Measurements from ENCODE around the gene BAG3.
A peak's percentile ranks its signal among the peaks of the same experiment; 100 is the strongest.
"Not testable (repeated sequence)": the region's sequence is repeated elsewhere in the genome, so short reads cannot be mapped to it uniquely, and the experiment has no call there.

Gene BAG3

DNA sequence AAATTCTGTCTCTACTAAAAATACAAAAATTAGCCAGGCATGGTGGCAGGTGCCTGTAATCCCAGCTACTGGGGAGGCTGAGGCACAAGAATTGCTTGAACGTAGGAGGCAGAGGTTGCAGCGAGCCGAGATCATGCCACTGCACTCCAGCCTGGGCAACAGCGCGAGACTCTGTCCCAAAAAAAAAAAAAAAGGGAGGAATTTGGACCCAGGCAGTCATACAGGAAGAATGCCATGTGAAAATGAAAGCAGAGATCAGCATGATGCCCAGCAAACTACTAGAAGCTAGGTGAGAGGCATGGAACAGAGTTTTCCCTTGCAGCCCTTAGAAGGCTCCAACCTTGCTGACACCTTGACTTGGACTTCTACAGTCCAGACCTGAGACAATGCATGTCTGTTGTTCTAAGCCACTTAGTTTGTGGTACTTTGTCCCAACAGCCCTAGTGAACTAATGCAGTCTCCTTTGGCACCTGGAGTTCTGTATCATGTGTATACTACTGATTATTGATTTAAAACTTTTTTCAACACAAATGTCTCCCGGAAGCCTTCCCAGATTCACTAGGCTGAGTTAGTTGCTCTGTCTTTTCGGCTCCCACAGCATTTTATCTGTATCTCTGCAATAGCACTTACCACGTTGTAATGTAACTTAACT lies 10.2 kb upstream of the BAG3 start:
- DNase-seq = no peak

DNA sequence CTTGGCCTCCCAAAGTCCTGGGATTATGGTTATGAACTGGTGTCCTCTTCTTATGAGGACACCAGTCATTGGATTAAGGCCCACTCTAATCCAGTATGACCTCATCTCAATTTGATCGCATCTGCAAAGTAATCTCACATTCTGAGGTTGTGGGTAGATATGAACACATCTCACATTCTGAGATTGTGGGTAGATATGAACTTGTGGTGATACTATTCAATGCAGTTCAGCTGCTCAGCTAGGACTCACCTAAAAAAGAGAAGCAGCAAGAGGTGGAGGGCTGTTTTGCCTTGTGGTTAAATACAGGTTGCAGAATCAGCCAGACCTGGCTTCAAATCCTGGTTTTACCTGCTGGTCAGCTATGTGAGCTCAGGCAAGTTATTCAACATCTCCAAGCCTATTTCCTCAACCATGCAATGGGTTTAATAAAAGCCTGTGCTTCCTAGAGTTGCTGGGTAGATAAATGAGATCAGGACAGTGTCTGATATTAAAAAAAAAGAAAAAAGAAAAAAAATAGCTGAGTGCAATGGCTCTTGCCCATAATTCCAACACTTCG lies 8.5 kb upstream of the BAG3 start:
- no peak for DNase-seq

DNA sequence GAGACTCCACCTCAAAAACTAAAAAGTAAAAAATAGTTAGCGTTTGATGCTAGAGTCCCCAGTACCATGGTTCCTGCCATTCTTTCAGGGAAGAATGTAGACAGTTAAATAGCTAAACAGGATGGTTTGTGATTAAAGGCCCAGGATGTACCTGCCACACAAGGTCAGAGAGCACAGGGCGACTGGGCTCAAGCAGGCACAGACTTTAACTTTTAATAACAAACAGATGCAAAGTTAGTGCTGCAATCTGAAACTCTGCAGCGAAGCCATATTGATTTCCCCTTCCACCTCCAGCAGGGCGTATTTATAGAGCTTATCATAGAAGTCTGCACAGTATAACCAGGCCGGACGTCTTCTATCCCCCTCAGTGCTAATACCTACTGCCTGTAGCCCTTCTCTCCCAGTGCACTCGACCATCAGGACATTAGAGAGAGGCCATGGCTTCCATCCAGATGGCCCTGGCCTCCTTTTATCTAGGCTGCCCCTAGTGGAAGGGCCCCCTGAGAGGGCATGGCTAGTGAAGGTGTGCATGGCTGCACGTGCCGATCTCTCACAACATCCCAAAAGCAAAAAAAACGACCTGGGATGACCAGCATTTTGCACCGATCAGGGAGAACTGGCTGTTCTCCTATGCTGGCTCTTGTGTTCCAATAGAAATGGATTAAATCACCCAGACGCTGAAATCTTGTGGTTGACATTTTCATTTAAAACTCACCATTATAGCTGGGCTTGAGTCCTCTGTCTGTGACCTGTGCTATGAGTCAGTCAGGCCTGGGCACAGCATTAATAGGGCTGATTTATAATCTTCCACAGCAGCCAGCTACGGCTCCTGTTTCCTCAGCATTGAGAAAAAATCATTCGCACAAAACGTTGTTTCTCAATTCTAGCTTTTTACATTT lies 7.6 kb upstream of the BAG3 start:
- DNase-seq = no peak

DNA sequence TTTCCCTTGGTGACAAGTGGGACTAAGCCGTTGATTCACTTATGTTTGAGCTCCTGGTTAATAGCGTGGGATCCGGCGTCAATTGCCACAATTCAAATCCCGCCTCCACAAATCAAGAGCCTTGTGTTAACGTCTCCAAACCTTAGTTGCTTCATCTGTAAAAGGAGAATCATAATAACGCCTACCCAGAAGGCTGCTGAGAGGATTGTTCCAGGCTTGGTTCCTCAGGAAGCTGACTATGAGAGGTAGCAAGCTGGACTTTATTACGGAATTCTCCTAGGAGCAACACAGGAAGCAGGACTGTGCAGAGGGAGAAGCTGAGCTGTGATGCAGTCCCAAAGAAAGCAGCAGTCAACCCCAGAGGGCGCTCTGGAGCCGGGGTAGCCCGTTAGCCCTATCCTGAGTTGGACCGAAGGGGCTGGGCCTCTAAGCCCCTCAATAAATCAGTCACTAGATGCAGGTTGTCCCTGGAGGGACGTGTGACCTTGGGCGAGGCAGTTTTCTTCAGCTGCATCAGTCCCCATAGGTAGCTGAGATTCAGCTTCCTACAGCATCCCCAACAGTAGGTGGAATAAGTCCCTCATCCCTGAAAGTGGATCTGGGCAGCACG lies 6.9 kb upstream of the BAG3 start:
- no peak for DNase-seq

DNA sequence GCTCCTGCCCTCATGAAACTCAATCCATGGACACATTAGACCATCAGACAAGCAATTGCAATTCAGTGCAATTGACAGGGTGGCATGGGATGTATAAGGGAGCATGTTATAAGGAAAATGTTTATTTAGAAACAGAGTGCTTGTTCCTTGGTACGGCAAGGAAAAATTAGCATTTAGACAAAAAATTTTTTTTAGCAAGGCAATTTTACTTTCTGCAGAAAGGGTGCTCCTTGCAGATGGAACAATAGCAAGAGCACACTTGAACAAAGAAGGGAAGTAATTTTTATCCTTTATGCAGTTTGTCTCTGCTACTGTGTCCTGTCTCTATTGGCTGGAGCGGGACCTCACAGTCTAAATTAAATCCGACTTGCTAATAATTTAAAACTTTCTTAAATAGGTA lies 6.2 kb upstream of the BAG3 start:
- no peak for DNase-seq

DNA sequence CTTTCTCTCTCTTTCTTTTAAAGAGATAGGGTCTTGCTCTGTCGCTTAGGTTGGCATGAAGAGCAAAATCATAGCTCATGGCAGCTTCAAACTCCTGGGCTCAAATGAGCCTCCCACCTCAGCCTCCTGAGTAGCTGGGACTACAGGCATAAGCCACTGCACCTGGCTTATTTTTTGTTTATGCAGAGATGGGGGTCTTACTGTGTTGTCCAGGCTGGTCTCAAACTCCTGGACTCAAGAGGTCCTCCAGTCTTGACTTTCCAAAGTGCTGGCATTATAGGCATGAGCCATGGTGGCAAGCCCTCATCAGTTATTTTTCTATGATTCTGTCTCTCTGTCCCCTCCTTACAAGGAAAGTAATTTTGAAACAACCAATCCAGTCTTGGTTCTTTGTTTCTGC lies 1.1 kb upstream of the BAG3 start:
- no peak for DNase-seq

DNA sequence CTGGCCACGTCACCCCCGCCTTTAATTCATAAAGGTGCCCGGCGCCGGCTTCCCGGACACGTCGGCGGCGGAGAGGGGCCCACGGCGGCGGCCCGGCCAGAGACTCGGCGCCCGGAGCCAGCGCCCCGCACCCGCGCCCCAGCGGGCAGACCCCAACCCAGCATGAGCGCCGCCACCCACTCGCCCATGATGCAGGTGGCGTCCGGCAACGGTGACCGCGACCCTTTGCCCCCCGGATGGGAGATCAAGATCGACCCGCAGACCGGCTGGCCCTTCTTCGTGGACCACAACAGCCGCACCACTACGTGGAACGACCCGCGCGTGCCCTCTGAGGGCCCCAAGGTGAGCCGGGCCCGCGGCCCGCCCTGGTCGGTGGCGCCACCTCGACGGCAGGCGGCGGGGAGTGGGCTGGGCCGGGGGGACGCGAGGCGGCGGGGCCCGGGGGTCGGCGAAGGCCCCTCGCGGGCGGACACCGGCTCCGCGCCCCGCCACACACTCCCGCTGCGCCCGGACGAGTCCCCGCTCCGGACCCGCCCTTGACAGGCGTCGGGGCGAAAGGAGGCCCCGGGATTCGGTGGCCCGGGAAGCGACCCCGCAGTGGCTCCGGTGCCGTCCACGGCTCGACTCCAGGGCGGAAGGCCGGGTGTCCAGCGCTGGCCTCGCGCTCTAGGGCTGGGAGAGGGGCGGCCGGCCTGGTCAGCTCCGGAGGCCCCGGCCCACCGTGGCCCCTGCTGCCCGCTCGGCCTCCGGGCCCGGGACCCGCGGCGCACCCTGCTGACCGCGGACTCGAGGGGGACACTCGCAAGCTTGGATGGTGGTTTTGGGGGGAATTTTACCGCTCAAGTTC lies 557 bp downstream of the BAG3 start:
- no peak for DNase-seq

DNA sequence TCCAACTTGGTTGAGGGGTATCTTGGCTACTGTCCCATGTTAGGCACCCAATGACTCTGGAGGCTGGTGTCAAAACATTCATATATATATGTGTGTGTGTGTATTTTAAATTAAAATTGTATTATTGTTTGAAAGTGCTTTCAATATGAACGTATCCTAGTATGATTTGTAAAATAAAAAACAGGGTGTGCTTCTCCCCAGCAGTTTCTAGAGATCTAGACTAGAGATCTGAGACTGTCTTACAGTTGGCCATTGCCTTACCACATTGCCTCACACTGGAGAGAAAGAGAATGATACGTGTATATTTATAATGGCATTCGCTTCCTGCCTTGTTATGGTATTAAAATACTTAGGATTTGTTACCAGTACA lies 1.2 kb downstream of the BAG3 start:
- no peak for DNase-seq

DNA sequence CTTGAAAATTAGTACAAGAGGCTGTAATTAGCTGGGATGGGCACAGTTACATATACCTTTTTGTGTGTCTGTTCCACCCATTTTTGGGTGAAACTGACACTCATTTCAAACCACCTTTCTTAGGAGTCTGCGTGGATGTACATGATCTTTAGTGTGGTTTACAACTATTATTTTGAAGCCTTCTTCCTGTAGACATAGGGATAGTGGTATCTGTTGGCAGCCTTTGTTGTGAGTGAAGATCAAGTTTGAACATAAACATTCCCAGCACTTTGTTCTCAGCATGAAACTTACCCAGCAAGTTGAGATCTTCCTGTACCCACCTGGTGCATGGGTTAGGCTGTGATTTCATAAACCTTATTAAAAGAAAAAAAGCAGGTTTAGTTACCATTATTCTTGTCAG lies 2.0 kb downstream of the BAG3 start:
- no peak for DNase-seq

DNA sequence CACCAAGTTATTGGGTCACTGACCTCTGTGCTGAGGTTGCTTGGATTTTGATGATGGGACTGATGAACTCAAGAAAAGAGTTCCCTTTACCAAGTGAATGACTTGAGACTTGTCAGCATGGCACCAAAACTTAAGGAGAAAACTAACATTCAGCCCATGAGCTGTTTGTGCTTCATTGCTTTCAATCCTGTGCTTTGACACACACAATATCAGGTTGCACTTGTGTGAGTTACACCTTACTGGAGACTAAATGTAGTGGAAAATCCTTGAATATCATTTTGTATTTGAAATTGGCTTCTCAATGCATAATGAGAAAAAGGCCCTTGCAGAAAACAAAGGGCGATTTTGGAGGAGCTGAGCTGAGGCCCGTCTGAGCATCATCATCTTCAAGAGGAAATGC lies 2.7 kb downstream of the BAG3 start:
- DNase-seq = no peak

DNA sequence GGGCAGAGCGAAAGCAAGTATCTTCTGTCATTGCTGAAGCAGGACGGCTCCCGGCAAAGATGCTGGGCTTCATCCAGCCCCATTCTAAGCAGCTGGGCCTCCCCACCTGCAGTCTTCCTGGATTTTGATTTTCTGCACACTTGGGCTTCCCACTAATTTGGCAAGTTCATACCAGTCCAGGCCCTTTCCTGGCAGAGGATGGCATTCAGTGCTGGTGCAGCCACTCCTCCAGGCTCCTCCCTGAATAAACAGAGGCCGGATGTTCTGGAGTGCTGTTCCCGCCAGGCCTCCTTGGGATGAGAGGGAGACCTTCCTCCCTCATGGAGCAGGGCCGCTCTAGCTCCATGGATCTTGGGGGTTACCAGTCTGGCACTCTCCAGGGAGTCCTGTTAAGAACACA lies 3.4 kb downstream of the BAG3 start:
- DNase-seq = no peak

DNA sequence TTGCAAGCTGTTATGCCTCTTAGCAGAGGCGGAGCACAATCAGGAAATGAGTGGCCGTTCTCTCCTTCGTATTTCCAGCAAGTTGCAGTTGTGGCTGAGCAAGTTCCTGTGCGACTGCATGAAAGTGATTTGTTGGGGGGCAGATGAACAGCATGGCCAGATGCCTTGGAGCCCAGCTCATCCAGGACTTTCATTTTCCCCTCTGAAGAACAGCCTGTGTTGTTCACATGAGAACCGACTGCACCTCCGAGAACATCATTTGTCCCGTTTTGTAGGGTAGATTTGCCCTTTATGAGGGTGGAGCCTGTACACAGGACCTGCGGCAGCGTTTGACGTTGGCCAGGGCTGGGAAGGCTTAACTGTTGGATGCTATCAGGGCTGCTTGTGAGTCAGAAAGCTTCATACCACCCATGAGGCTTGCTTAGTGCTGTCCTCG lies 4.4 kb downstream of the BAG3 start:
- DNase-seq = peak; percentile 17

DNA sequence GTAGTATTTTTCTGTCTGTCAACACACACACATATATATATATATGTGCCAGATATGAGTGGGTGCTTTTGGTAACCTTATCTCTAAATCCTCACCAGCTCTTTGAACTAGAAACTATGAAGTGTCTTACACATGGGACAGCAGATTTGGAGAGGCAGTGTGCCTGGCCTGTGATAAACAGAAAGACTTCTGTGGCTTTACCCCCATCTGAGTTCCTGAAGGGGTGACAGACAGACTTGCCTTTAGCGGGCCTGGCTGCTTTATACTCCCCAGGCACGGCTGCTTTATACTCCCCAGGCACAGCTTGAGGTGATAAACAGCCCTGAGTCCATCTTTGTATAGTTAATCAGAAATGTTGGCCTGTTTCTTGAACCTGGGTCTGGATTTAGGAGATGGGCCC lies 5.6 kb downstream of the BAG3 start:
- DNase-seq = no peak

DNA sequence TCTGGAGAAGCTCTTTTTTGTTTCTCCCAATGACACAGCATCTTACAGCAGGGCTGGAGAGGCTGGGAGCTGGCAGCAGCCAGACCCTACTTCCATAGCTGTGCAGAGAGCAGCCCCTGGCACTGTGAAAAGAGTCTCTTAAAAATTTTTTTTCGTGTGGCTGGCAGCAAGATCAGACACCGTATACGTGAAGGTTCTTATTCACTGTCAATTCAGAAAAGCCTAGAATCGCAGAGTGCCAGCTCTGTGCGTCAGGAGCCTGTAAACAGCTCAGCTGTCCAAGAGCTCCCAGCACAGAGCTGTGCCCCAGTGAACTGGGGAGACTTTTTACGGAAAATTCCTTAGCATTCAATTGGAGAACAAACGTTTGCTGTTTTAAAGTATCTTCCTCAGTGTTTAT lies 6.5 kb downstream of the BAG3 start:
- DNase-seq = no peak

DNA sequence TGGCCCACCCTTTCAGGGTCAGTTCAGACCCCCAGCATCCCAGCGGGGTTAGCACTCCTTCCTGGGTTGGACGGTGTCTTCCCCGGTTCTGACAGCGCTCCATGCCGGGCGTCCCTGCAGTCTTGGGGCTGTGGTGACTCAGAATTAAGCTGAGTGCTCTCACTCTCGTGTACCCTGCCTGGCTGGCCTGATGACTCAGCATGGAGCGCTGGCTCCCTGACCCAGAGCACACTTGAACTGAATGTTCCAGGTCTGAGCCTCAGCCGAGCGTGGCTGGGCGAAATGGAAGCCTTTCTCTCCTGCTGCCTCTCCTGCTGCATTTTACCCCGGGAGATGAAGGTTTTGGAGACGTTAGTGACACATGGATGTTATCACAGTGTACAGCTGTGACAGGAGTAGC lies 7.1 kb downstream of the BAG3 start:
- no peak for DNase-seq

DNA sequence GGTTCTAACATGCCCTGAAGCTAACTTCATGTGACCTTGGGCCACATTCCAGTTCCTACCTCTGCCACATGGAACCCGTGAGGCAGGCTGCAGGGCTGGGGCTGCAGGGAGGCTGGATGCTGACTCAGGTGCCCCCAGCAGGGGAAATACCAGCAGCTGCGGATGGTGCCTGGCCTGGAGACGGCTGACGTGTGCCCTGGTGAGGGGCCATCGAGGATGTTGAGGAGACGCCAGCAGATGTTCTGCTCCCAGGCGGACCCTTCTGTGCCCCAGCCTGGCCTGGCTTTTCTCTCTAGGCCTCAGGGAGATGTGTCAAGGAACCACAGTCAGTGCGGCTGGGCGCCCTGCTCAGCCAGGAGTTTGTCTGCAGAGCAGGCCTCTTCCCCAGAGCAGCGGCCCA lies 8.8 kb downstream of the BAG3 start:
- DNase-seq = no peak

DNA sequence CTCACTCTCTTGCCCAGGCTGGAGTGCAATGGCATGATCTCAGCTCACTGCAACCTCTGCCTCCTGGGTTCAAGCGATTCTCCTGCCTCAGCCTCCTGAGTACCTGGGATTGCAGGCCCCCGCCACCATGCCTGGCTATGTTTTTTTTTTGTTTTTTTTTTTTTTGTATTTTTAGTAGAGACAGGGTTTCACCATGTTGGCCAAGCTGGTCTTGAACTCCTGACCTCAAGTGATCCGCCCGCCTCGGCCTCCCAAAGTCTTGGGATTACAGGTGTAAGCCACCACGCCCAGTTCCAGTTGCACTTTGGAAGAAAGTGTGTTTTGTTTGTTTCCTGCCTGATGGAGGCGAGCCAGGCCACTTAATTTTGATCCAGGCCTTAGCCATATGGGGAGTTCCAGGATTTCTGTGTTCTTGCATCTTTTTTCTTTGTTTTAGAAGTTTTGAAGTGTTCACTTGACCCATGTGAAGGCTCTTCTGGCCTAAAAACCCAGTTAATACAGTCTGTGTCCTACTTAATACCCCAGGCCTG lies 11.0 kb downstream of the BAG3 start:
- DNase-seq = not testable (repeated sequence)

DNA sequence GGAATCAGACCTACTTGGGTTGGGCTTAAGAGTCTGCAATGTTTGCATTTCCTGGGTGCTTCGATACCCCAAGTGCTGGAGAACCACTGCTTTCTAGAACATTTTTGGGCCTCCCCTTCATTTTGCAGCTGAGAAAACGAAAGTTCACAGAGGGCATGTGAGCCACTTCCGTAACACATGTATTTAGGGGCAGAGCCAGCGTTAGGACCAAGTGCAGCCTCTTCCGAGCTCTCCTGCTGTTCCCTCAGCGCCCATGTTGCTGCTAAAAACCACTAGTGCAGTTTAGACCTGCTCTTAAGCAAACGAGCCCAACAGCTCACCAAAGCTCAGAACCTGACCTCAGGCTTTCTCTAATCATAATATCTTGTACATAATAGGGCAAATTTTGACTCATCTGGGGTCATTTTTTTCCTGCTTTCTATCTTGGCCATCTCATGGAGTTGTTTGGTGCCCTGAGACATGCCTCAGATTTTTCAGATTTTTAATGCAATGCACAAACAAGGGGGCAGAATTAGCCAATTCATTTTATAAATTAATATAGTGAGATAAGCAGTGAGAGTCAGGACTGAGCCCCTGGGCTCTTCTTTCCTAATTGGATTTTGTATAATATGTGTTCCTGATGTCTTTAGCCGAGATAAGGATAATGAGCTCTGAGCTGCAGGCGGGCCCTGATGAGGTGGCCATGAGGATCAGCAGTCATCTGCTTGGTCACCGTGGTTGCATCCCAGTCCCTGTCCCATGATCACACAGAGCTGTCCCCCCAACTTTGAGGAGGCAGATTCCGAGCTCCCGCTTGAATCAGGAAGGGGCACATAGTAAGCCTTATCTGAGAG lies 12.9 kb downstream of the BAG3 start:
- DNase-seq = peak; percentile 12

DNA sequence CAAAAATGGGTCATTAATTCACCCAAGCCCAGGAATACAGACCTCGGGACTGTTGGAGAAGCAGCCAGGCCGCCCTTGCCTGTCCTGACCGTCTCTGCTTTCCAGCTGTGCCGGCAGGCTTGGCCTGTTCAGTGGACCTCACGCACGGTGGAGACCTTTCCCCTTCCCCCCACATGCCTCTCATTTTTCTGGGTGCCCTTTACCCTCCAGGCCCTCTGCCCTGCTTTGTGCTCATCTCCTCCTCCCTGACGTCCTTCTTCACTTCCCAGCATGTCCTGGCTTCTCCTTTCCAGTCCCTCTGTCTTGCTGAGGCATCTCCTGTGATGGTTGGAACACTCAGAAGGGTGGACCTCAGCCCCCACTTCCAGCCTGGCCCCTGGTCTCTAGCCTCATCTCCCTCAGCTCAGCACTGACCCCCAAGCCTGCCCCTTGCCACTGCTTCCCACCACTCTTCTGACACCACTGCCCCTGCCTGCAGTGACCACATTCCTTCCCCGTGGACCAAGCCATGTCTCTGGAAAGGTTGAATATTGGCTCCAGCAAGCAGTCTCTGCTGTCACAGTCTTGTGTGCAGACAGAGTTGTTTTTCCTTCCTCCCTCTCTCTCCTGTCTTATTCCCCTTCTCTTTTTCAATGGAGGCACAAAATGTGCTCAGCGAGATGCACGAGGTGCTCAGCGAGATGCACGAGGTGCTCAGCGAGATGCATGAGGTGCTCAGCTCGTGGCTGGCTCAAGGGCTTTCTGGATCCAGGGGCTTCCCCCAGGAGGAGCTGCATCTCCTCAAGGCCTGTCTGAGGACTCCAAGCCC lies 14.9 kb downstream of the BAG3 start:
- DNase-seq = no peak

DNA sequence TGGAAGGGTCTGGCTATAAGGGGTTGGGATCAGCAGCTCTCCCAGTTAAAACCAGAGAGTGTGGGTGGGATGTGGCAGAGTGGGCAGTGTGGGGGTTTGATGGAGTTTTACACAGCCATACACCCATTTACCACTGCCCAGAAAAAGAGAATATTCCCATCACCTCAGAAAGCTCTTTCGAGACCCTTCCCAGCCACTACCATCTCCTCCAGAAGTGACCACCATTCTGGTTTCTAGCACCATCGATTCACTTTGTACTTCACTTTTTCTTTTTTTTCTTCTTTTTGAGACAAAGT lies 15.5 kb downstream of the BAG3 start:
- DNase-seq = no peak

Data from CD4-positive, alpha-beta T cell treated with Interferon gamma for 1 hour (primary cell).